GM12878 (cell line): ENCODE measurements around the gene PMF1. TPM values are rescaled to one million over a fixed set of nuclear protein-coding genes. Genes with fewer than 3 reads are reported as not detected.

Experiments used
- ATF7 ChIP-seq: fragments of 450-650 bp; IDR thresholded peaks from 2 replicates; pipeline ENCODE4 v1.6.1; 2016; ENCODE audit warnings: low read depth, mild to moderate bottlenecking
- FOS ChIP-seq: IDR thresholded peaks from 3 replicates; pipeline ENCODE4 v1.6.1; 2011; ENCODE audit warnings: borderline replicate concordance; ENCODE audit not compliant: insufficient read length; ENCODE audit errors: extremely low read depth
- HDGF ChIP-seq: fragments of 450-650 bp; IDR thresholded peaks from 2 replicates; pipeline ENCODE4 v1.6.1; 2016; ENCODE audit warnings: antibody characterized with exemption
- JUND ChIP-seq: IDR thresholded peaks from 2 replicates; pipeline ENCODE4 v1.6.1; 2012; ENCODE audit warnings: low read depth, mild to moderate bottlenecking, low read length, improper control_type of control experiment, moderate library complexity
- KDM1A ChIP-seq: fragments of 200-600 bp; sonication (generic); IDR thresholded peaks from 2 replicates; pipeline ENCODE4 v1.6.1; 2016; ENCODE audit warnings: borderline replicate concordance
- LARP7 ChIP-seq: fragments of 450-650 bp; IDR thresholded peaks from 2 replicates; pipeline ENCODE4 v1.6.1; 2017; ENCODE audit warnings: mild to moderate bottlenecking
- NBN ChIP-seq: fragments of 450-650 bp; IDR thresholded peaks from 2 replicates; pipeline ENCODE4 v1.6.1; 2016
- NFYA ChIP-seq: IDR thresholded peaks from 2 replicates; pipeline ENCODE4 v1.6.1; 2011; ENCODE audit warnings: low read depth, mild to moderate bottlenecking, low read length, improper control_type of control experiment, borderline replicate concordance
- SIX5 ChIP-seq: IDR thresholded peaks from 2 replicates; pipeline ENCODE4 v1.6.1; 2011; ENCODE audit warnings: mild to moderate bottlenecking, low read depth, low read length, moderate library complexity; ENCODE audit not compliant: severe bottlenecking
- ZZZ3 ChIP-seq: IDR thresholded peaks from 2 replicates; pipeline ENCODE4 v1.6.1; 2011; ENCODE audit warnings: low read depth; ENCODE audit not compliant: control insufficient read depth, insufficient read length
- polyA plus RNA-seq, 11 experiments: library from polyadenylated mRNA; depleted of rRNA in 4 of 11; unstranded in 6 of 11; stranded (reverse) in 5 of 11; fragments of >200 nt; fragmentation: Nextera tagmentation in 4 of 11; fragmentation: Illumina TruSeq in 1 of 11; extraction: Ambion mirVana in 4 of 11; extraction: Trizol in 1 of 11; gene quantifications; 1 replicate in 1 of 11; 2 replicates in 10 of 11; pipeline versions ENCODE4 v1.2.1 to v1.2.3, GENCODE V29; 2011 to 2016; ENCODE audit warnings: inconsistent platforms in 2 of 11, missing spikeins in 2 of 11, low read depth in 1 of 11
- total RNA-seq, 4 experiments: library from RNA; depleted of rRNA in 3 of 4; stranded (reverse); fragments of >200 nt in 3 of 4; fragmentation: Illumina TruSeq in 1 of 4; extraction: Trizol in 1 of 4; gene quantifications; 2 replicates each; pipeline versions ENCODE4 v1.2.1 to v1.2.3, GENCODE V29; 2013 to 2021
- TF ChIP-seq, protein P1 (sequence below): IDR thresholded peaks from 2 replicates; pipeline ENCODE4 v1.6.1; 2011; ENCODE audit warnings: low read depth, low read length, improper control_type of control experiment, borderline replicate concordance
- TF ChIP-seq, protein P2 (sequence below): IDR thresholded peaks from 2 replicates; pipeline ENCODE4 v1.6.1; 2012; ENCODE audit warnings: low read depth, low read length, improper control_type of control experiment
- TF ChIP-seq, protein P3 (sequence below): fragments of 450-650 bp; IDR thresholded peaks from 2 replicates; pipeline ENCODE4 v1.6.1; 2018; ENCODE audit warnings: borderline replicate concordance, mild to moderate bottlenecking; ENCODE audit not compliant: partially characterized antibody
- TF ChIP-seq, protein P4 (sequence below): fragments of 150-350 bp; IDR thresholded peaks from 2 replicates; pipeline ENCODE4 v1.6.1; 2014; ENCODE audit warnings: mild to moderate bottlenecking, low read depth, low read length
- TF ChIP-seq, protein P5 (sequence below): fragments of 450-650 bp; formaldehyde crosslinking; IDR thresholded peaks from 2 replicates; pipeline ENCODE4 v1.4.0; 2020; ENCODE audit warnings: mild to moderate bottlenecking, moderate library complexity
- TF ChIP-seq, protein P6 (sequence below): IDR thresholded peaks from 2 replicates; pipeline ENCODE4 v1.6.1; 2011; ENCODE audit warnings: mild to moderate bottlenecking, low read depth, low read length, moderate library complexity; ENCODE audit not compliant: insufficient replicate concordance

The PMF1 gene
- total and polyA plus RNA-seq, 10 of the 15 experiments (the other 5 are each of a cell fraction or from before 2014, with no cell fraction given), result 6.7 to 105 (median 67.3) TPM

DNA sequence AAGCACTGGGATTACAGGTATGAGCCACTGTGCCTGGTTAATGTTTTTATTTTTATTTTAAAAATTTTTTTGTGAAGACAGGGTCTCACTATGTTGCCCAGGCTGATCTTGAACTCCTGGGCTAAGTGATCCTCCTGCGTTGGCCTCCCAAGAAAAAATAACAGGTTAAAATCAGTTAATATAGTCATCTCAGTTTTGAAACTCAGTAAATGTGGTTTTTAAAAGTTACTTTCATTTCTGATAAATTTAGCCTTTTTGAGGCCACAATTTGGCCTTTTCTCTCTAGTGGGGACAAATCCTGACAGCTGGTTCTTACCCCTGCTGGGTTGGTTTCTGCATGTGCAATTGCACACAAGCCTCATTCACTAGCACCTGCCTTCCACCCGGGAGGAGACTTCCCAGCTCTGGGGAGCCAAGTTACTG, 13.3 kb downstream of the PMF1 start (continued):
- TF ChIP-seq, protein P1, sequence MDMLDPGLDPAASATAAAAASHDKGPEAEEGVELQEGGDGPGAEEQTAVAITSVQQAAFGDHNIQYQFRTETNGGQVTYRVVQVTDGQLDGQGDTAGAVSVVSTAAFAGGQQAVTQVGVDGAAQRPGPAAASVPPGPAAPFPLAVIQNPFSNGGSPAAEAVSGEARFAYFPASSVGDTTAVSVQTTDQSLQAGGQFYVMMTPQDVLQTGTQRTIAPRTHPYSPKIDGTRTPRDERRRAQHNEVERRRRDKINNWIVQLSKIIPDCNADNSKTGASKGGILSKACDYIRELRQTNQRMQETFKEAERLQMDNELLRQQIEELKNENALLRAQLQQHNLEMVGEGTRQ, result no peak
- TF ChIP-seq NFYA (no peak), KDM1A (peak; percentile 86; the same call in 1 of the 2 replicates), FOS (no peak), ATF7 (peak; percentile 61), ZZZ3 (no peak), NBN (peak; percentile 82; the same call in 1 of the 2 replicates), SIX5 (no peak), JUND (peak; percentile 66; the same call in 1 of the 2 replicates), HDGF (no peak), LARP7 (no peak)
- TF ChIP-seq, protein P2, sequence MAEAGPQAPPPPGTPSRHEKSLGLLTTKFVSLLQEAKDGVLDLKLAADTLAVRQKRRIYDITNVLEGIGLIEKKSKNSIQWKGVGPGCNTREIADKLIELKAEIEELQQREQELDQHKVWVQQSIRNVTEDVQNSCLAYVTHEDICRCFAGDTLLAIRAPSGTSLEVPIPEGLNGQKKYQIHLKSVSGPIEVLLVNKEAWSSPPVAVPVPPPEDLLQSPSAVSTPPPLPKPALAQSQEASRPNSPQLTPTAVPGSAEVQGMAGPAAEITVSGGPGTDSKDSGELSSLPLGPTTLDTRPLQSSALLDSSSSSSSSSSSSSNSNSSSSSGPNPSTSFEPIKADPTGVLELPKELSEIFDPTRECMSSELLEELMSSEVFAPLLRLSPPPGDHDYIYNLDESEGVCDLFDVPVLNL, result no peak
- TF ChIP-seq, protein P3, sequence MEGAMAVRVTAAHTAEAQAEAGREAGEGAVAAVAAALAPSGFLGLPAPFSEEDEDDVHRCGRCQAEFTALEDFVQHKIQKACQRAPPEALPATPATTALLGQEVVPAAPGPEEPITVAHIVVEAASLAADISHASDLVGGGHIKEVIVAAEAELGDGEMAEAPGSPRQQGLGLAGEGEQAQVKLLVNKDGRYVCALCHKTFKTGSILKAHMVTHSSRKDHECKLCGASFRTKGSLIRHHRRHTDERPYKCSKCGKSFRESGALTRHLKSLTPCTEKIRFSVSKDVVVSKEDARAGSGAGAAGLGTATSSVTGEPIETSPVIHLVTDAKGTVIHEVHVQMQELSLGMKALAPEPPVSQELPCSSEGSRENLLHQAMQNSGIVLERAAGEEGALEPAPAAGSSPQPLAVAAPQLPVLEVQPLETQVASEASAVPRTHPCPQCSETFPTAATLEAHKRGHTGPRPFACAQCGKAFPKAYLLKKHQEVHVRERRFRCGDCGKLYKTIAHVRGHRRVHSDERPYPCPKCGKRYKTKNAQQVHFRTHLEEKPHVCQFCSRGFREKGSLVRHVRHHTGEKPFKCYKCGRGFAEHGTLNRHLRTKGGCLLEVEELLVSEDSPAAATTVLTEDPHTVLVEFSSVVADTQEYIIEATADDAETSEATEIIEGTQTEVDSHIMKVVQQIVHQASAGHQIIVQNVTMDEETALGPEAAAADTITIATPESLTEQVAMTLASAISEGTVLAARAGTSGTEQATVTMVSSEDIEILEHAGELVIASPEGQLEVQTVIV, result no peak
- TF ChIP-seq, protein P4, sequence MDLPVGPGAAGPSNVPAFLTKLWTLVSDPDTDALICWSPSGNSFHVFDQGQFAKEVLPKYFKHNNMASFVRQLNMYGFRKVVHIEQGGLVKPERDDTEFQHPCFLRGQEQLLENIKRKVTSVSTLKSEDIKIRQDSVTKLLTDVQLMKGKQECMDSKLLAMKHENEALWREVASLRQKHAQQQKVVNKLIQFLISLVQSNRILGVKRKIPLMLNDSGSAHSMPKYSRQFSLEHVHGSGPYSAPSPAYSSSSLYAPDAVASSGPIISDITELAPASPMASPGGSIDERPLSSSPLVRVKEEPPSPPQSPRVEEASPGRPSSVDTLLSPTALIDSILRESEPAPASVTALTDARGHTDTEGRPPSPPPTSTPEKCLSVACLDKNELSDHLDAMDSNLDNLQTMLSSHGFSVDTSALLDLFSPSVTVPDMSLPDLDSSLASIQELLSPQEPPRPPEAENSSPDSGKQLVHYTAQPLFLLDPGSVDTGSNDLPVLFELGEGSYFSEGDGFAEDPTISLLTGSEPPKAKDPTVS, result no peak
- TF ChIP-seq, protein P5, sequence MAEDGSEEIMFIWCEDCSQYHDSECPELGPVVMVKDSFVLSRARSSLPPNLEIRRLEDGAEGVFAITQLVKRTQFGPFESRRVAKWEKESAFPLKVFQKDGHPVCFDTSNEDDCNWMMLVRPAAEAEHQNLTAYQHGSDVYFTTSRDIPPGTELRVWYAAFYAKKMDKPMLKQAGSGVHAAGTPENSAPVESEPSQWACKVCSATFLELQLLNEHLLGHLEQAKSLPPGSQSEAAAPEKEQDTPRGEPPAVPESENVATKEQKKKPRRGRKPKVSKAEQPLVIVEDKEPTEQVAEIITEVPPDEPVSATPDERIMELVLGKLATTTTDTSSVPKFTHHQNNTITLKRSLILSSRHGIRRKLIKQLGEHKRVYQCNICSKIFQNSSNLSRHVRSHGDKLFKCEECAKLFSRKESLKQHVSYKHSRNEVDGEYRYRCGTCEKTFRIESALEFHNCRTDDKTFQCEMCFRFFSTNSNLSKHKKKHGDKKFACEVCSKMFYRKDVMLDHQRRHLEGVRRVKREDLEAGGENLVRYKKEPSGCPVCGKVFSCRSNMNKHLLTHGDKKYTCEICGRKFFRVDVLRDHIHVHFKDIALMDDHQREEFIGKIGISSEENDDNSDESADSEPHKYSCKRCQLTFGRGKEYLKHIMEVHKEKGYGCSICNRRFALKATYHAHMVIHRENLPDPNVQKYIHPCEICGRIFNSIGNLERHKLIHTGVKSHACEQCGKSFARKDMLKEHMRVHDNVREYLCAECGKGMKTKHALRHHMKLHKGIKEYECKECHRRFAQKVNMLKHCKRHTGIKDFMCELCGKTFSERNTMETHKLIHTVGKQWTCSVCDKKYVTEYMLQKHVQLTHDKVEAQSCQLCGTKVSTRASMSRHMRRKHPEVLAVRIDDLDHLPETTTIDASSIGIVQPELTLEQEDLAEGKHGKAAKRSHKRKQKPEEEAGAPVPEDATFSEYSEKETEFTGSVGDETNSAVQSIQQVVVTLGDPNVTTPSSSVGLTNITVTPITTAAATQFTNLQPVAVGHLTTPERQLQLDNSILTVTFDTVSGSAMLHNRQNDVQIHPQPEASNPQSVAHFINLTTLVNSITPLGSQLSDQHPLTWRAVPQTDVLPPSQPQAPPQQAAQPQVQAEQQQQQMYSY (CRISPR knock-in tag), result no peak
- TF ChIP-seq, protein P6, sequence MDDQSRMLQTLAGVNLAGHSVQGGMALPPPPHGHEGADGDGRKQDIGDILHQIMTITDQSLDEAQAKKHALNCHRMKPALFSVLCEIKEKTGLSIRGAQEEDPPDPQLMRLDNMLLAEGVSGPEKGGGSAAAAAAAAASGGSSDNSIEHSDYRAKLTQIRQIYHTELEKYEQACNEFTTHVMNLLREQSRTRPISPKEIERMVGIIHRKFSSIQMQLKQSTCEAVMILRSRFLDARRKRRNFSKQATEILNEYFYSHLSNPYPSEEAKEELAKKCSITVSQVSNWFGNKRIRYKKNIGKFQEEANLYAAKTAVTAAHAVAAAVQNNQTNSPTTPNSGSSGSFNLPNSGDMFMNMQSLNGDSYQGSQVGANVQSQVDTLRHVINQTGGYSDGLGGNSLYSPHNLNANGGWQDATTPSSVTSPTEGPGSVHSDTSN, result peak; percentile 55
